Progenitor cell of endocrine pancreas (in vitro differentiated cells): ENCODE data around the gene ENO2. TPM values are rescaled to one million over a fixed set of nuclear protein-coding genes. Genes with fewer than 3 reads are reported as not detected.

Source experiments
- DNase-seq: peaks from one replicate; pipeline ENCODE4 v3.0.0; 2021; ENCODE audit warnings: low spot score; ENCODE audit not compliant: unreplicated experiment
- H3K27ac Mint-ChIP-seq: 2 replicates; pipeline ENCODE4 v1.8.0; 2021; ENCODE audit warnings: mild to moderate bottlenecking, moderate library complexity, mixed read lengths
- H3K27me3 Mint-ChIP-seq: 2 replicates; pipeline ENCODE4 v1.8.0; 2021; ENCODE audit warnings: mixed read lengths
- H3K36me3 Mint-ChIP-seq: 2 replicates; pipeline ENCODE4 v1.8.0; 2022; ENCODE audit warnings: mixed read lengths; ENCODE audit not compliant: insufficient read depth
- H3K4me1 Mint-ChIP-seq: 2 replicates; pipeline ENCODE4 v1.8.0; 2021; ENCODE audit warnings: low read depth, mixed read lengths
- H3K4me3 Mint-ChIP-seq: 2 replicates; pipeline ENCODE4 v1.8.0; 2021; ENCODE audit warnings: low read depth, mild to moderate bottlenecking, moderate library complexity, mixed read lengths
- H3K9me3 Mint-ChIP-seq: 2 replicates; pipeline ENCODE4 v1.8.0; 2021; ENCODE audit warnings: low read depth, mixed read lengths
- CTCF ChIP-seq: fragments of 200-600 bp; sonication (generic); IDR thresholded peaks from one replicate; pipeline ENCODE4 v1.5.0; 2021; ENCODE audit warnings: antibody characterized with exemption, mild to moderate bottlenecking; ENCODE audit not compliant: unreplicated experiment
- total RNA-seq: library from RNA; stranded (reverse); gene quantifications from 2 replicates; pipeline ENCODE4 v1.2.1, GENCODE V29; 2021

ENO2 gene
- total RNA-seq, 1 donor from 2014 or later, result 77.9 TPM

GRCh38 chr12:6946920-6947374 is 32.6 kb downstream of the ENO2 start:
- no peak for DNase-seq
- Mint-ChIP-seq H3K4me3 (peak overlapping the region; percentile 86), H3K9me3 (no peaks in the 10 kb centered on the region), H3K27ac (peak overlapping the region; percentile 100), H3K36me3 (peaks cover 2% of the 10 kb centered on the region), H3K4me1 (peaks cover 38% of the 10 kb centered on the region), H3K27me3 (no peaks in the 10 kb centered on the region)
- no peak for TF ChIP-seq CTCF

- H3K36me3 Mint-ChIP-seq, result no peaks in the 10 kb centered on the region
- H3K4me1 Mint-ChIP-seq, result peaks cover 35% of the 10 kb centered on the region
- no peaks in the 10 kb centered on the region for H3K9me3 Mint-ChIP-seq
- peak overlapping the region; percentile 27 for H3K4me3 Mint-ChIP-seq
- DNase-seq, result no peak
- H3K27me3 Mint-ChIP-seq, result no peaks in the 10 kb centered on the region
- TF ChIP-seq CTCF, result no peak
- H3K27ac Mint-ChIP-seq, result peak overlapping the region; percentile 29
Observed at GRCh38 chr12:6947615-6948014, 33.2 kb downstream of the ENO2 start.

GRCh38 chr12:6948873-6949594 is 34.7 kb downstream of the ENO2 start:
- H3K27me3 Mint-ChIP-seq, result no peaks in the 10 kb centered on the region
- H3K4me1 Mint-ChIP-seq, result peaks cover 23% of the 10 kb centered on the region
- H3K36me3 Mint-ChIP-seq, result no peaks in the 10 kb centered on the region
- peak overlapping the region; percentile 38 for H3K27ac Mint-ChIP-seq
- H3K4me3 Mint-ChIP-seq, result peak overlapping the region; percentile 36
- TF ChIP-seq CTCF, result no peak
- H3K9me3 Mint-ChIP-seq, result no peaks in the 10 kb centered on the region
- DNase-seq, result no peak

- DNase-seq, result no peak
- peak; percentile 59 for TF ChIP-seq CTCF
- Mint-ChIP-seq H3K9me3 (no peaks in the 10 kb centered on the region), H3K4me1 (peaks cover 15% of the 10 kb centered on the region), H3K4me3 (no peak overlapping the region), H3K36me3 (no peaks in the 10 kb centered on the region), H3K27ac (peak overlapping the region; percentile 46), H3K27me3 (no peaks in the 10 kb centered on the region)
Observed at GRCh38 chr12:6950401-6950801, 36.0 kb downstream of the ENO2 start.

- Mint-ChIP-seq H3K36me3 (no peaks in the 10 kb centered on the region), H3K4me3 (no peak within 1 kb of the TSS)
Observed at GRCh38 chr12:6950811-6951540, 36.6 kb downstream of the ENO2 start, which contains the start of gene PTPN6. Gene PTPN6, plus strand, starts transcription at chr12:6951356. Its CDS starts 157 bp downstream, at chr12:6951513.

More at GRCh38 chr12:6950811-6951540, 36.6 kb downstream of the ENO2 start, which contains the start of gene PTPN6:
- TF ChIP-seq CTCF, result no peak
- Mint-ChIP-seq H3K9me3 (no peaks in the 10 kb centered on the region), H3K4me1 (peaks cover 11% of the 10 kb centered on the region), H3K27ac (peak within 1 kb of the TSS; percentile 46), H3K27me3 (no peaks in the 10 kb centered on the region)
- DNase-seq, result no peak
